BLaER1 (cell line): ENCODE measurements around the gene MILR1.
"Not testable (repeated sequence)": the region's sequence is repeated elsewhere in the genome, so short reads cannot be mapped to it uniquely, and the experiment has no call there.

Experiments used
- H3K27ac ChIP-seq: shearing (Covaris generic); formaldehyde crosslinking; 2 replicates; pipeline ENCODE4 v1.8.1; 2022
- H3K27me3 ChIP-seq: shearing (Covaris generic); formaldehyde crosslinking; 2 replicates; pipeline ENCODE4 v1.8.1; 2022
- H3K36me3 ChIP-seq: shearing (Covaris generic); formaldehyde crosslinking; 2 replicates; pipeline ENCODE4 v1.8.1; 2022
- H3K4me1 ChIP-seq: shearing (Covaris generic); formaldehyde crosslinking; 2 replicates; pipeline ENCODE4 v1.8.1; 2022
- H3K4me2 ChIP-seq: shearing (Covaris generic); formaldehyde crosslinking; 2 replicates; pipeline ENCODE4 v1.8.1; 2022
- H3K4me3 ChIP-seq: shearing (Covaris generic); formaldehyde crosslinking; 2 replicates; pipeline ENCODE4 v1.8.1; 2022
- H3K9ac ChIP-seq: shearing (Covaris generic); formaldehyde crosslinking; 2 replicates; pipeline ENCODE4 v1.8.1; 2022
- H3K9me3 ChIP-seq: shearing (Covaris generic); formaldehyde crosslinking; 2 replicates; pipeline ENCODE4 v1.8.1; 2022
- H4K20me1 ChIP-seq: shearing (Covaris generic); formaldehyde crosslinking; 2 replicates; pipeline ENCODE4 v1.8.1; 2022
- Cebpa-rat ChIP-seq: shearing (Covaris generic); IDR thresholded peaks from 2 replicates; pipeline ENCODE4 v1.8.1; 2022

MILR1 gene

DNA sequence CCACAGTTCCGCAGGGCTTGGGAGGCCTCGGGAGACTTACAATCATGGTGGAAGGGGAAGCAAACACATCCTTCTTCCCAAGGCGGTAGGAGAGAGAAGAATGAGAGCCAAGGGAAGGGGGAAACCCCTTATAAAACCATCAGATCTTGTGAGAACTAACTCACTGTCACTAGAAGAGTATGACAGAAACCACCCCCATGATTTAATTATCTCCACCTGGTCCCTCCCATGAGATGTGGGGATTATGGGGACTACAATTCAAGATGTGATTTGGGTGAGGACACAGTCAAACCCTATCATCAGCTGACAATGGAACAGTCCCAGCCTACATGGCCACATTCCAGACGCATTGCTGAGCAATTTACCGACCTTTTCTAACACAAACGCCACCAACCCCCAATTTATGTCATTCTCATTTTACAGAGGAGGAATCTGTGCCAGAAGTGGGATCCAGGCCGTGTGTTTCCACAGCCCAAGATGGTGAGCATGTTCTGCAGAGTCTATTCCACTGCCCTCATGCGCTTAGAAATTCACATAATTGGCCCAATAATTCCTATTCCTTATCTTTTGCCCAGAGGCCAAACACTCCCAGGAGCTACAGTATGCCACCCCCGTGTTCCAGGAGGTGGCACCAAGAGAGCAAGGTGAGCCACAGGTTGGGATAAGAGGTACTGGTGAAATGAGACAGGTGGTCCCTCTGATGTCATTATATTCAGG, 17.3 kb downstream of the MILR1 start:
- Histone ChIP-seq H3K4me2 (peak overlapping the region; percentile 24), H3K27me3 (no peaks in the 10 kb centered on the region), H3K9me3 (no peaks in the 10 kb centered on the region), H3K36me3 (peaks cover 71% of the 10 kb centered on the region), H3K4me3 (no peak overlapping the region), H4K20me1 (no peaks in the 10 kb centered on the region), H3K27ac (no peak overlapping the region), H3K4me1 (peaks cover 12% of the 10 kb centered on the region), H3K9ac (no peak overlapping the region)
- no peak for TF ChIP-seq Cebpa-rat

DNA sequence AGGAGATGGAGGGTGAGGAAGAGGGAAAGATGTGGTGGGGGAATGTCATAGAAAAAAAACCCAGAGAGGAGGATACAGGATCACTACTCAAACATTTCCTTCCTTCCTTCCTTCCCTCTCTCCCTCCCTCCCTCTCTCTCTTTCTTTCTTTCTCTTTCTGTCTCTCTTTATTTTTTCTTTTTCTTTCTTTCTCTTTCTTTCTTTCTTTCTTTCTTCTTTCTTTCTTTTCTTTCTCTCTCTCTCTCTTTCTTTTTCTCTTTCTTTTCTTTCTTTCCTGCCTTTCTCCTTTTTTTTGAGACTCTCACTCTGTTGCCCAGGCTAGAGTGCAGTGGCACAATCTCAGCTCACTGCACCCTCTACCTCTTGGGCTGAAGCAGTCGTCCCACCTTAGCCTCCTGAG, 17.9 kb downstream of the MILR1 start:
- H4K20me1 ChIP-seq, H3K9ac ChIP-seq, H3K27me3 ChIP-seq, H3K4me3 ChIP-seq, H3K27ac ChIP-seq, H3K9me3 ChIP-seq: not testable (repeated sequence)
- Histone ChIP-seq H3K36me3 (peaks cover 76% of the 10 kb centered on the region), H3K4me2 (peak overlapping the region; percentile 24), H3K4me1 (peaks cover 12% of the 10 kb centered on the region)

DNA sequence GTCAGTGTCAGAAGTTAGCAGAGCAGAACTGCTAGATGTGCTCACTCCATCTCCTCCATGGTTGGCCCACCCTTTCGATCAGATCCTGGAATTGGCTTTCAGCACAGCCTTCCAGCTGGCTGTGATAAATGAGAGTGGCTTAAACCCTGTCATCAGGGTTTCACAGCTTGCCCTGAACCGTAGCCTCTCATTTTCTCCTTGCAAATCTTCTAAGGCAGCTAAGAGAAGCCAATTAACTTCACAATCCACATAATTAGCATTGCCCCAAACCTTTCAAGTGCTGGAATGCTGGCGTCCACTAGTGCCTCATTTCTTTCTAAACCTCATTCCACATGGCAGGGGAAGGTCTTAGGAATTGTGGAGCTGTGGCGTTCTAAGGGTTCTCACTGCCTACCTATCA, 21.7 kb downstream of the MILR1 start:
- Histone ChIP-seq H3K27ac (no peak overlapping the region), H3K27me3 (no peaks in the 10 kb centered on the region), H3K4me1 (peaks cover 12% of the 10 kb centered on the region), H3K4me3 (no peak overlapping the region), H4K20me1 (no peaks in the 10 kb centered on the region), H3K9ac (no peak overlapping the region), H3K36me3 (peaks cover 82% of the 10 kb centered on the region), H3K9me3 (no peaks in the 10 kb centered on the region), H3K4me2 (no peak overlapping the region)
- no peak for TF ChIP-seq Cebpa-rat

DNA sequence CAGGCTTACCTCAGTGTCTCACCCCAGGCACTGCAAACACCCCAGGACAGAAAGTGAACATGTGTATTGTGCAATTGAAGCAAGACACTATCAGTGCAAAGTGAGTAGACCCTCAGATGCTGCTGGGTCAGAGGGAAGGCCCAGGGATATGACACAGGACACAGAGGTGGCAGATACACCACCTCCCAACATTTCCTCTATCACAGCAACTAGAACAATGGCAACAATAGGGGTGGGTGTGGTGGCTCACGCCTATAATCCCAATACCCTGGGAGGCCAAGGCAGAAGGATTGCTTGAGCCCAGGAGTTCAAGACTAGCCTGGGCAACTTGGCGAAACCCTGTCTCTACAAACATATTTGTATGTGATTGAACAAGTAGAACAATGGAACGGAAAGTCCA, 22.5 kb downstream of the MILR1 start:
- Histone ChIP-seq H3K36me3 (peaks cover 82% of the 10 kb centered on the region), H3K27ac (no peak overlapping the region), H3K9ac (no peak overlapping the region), H3K9me3 (no peaks in the 10 kb centered on the region), H4K20me1 (no peaks in the 10 kb centered on the region), H3K27me3 (no peaks in the 10 kb centered on the region), H3K4me2 (no peak overlapping the region), H3K4me3 (no peak overlapping the region), H3K4me1 (peaks cover 7% of the 10 kb centered on the region)
- no peak for TF ChIP-seq Cebpa-rat

DNA sequence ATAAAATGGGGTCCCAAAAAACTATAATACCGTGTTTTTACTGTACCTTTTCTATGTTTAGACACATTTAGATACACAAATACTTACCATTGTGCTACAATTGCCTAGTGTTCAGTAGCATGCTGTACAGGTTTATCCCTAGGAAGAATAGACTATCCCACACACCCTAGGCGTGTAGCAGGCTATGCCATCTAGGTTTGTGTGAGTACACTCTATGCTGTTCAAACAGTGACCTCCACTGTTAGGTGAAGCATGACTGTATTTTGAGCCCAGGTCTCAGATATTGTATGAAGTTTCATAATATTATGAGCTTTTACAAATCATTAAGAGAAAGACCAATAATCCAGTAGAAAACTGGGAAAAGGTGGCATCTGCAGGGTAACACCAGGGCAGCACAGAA, 23.6 kb downstream of the MILR1 start:
- TF ChIP-seq Cebpa-rat = no peak
- no peak overlapping the region for H3K27ac ChIP-seq

DNA sequence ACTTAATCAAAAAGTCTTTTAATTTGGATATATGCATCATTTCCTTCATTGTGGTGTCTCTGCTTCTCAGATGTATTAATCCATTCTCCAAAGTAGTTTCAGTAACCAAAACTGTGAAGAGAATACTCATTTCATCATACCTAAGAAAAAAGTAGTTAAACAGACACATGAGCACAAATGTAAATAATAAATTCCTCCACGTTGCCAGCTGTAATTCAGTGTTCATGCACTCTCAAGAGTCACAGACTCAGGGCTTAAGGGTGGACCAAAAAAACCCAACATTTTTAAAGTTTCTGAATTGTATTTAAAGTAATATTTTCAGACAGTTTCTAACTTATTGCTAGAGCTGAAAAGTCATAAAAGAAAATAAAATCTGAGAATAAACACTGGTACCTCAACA, 28.9 kb downstream of the MILR1 start:
- Histone ChIP-seq H3K27me3 (no peaks in the 10 kb centered on the region), H3K4me1 (no peaks in the 10 kb centered on the region), H3K9ac (no peak overlapping the region), H3K9me3 (no peaks in the 10 kb centered on the region), H3K4me2 (no peak overlapping the region), H3K27ac (no peak overlapping the region), H4K20me1 (no peaks in the 10 kb centered on the region; the same call in 1 of the 2 replicates), H3K36me3 (peaks cover 83% of the 10 kb centered on the region), H3K4me3 (no peak overlapping the region)
- TF ChIP-seq Cebpa-rat = no peak

More for the DNA sequence above, 23.6 kb downstream of the MILR1 start:
- Histone ChIP-seq H3K9me3 (no peaks in the 10 kb centered on the region), H3K9ac (no peak overlapping the region), H3K27me3 (no peaks in the 10 kb centered on the region), H3K36me3 (peaks cover 77% of the 10 kb centered on the region), H3K4me3 (no peak overlapping the region), H3K4me2 (no peak overlapping the region), H3K4me1 (no peaks in the 10 kb centered on the region), H4K20me1 (no peaks in the 10 kb centered on the region)

DNA sequence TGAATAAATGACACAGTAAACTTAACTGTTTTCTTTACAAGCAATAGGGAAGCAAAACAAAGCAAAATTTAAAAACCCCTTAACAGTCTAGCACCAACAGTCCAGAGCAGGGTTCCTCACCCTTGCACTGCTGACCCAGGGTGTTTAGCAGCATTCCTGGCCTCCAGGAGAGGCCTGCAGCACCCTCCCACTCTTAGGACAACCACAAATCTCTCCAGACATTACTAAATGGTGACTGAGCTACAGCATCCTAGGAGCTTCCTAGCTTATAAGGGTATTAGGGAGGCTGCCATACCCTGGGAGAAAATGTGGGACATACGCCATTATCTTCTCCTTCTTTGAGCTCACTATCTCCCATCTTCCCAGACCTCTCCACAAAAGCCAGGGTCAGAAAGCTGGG, 32.0 kb downstream of the MILR1 start:
- Histone ChIP-seq H3K9me3 (no peaks in the 10 kb centered on the region), H3K27me3 (no peaks in the 10 kb centered on the region), H3K27ac (no peak overlapping the region), H4K20me1 (no peaks in the 10 kb centered on the region; the same call in 1 of the 2 replicates), H3K36me3 (peaks cover 92% of the 10 kb centered on the region), H3K4me1 (no peaks in the 10 kb centered on the region), H3K4me3 (no peak overlapping the region), H3K4me2 (no peak overlapping the region), H3K9ac (no peak overlapping the region)
- no peak for TF ChIP-seq Cebpa-rat

DNA sequence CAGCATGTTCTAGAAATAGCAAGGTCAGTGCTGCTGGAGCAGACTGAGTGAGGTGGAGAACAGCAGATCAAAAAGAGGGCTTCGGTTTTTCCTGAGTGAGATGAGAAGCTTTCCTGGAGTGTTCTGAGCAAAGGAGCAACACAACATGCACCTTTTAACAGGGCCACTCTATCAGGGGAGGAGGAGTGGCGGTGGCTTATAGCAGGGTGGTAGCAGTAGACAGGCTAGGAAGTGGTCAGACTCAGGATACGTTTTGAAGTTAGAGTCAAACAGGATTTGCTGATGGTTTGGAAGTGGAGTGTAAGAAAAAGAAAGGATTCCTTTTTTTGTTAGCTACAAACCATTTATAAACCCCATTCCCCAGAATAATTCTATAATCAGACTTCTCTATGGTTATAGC, 35.5 kb downstream of the MILR1 start:
- Histone ChIP-seq H3K27me3 (no peaks in the 10 kb centered on the region), H3K4me2 (no peak overlapping the region), H3K27ac (no peak overlapping the region), H3K36me3 (peaks cover 94% of the 10 kb centered on the region), H4K20me1 (no peaks in the 10 kb centered on the region; the same call in 1 of the 2 replicates), H3K9ac (no peak overlapping the region), H3K4me1 (no peaks in the 10 kb centered on the region), H3K4me3 (no peak overlapping the region), H3K9me3 (no peaks in the 10 kb centered on the region)
- no peak for TF ChIP-seq Cebpa-rat

DNA sequence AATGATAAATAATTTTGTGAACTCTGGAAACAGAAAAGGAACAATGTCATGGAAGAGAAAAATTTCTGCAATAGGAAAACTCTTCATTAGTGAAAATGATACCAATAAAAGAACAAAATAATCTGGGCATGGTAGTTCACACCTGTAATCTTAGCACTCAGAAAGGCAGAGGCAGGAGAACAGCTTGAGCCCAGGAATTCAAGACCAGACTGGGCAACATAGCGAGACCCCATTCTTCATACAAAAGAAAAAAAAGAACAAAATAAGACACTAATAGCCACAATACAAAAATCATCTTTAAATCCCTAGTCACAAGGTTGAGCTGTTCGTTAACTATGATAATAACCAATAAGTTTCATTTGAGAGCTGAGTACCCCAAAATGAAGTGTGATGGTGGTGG, 39.4 kb downstream of the MILR1 start:
- Histone ChIP-seq H3K9ac (no peak overlapping the region), H4K20me1 (peaks cover 21% of the 10 kb centered on the region; the same call in 1 of the 2 replicates), H3K9me3 (no peaks in the 10 kb centered on the region), H3K27me3 (no peaks in the 10 kb centered on the region), H3K4me3 (no peak overlapping the region), H3K4me2 (no peak overlapping the region), H3K36me3 (peaks cover 95% of the 10 kb centered on the region), H3K27ac (no peak overlapping the region), H3K4me1 (peaks cover 5% of the 10 kb centered on the region; the same call in 1 of the 2 replicates)
- no peak for TF ChIP-seq Cebpa-rat

DNA sequence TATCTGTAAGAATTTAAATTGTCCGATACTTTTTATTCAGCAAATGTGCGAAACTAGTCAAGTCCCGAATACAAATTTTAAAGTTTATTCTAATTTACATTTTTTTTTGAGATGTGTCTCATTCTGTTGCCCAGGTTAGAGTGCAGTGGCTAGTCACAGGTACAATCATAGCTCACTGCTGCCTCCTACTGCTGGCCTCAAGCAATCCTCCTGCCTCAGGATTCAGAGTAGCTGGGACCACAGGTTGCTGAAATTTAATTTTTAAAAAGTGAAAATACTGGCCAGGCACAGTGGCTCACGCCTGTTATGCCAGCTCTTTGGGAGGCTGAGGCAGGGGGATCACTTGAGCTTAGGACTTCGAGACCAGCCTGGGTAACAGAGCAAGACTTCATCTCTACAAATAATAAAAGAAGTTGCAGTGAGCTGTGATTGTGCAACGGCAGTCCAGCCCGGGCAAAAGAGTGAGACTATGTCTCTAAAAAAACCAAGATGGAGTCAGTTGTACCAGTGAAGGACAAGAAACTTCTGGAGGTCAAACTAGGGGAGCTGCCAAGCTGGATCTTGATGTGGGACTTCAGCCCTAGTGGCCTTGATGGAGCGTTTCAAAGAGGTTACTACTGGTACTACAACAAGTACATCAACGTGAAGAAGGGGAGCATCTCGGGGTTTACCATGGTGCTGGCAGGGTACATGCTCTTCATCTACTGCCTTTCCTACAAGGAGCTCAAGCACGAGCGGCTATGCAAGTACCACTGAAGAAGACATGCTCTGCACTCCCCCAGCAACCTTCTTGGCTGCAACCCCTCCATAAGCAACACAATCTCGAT, 42.3 kb downstream of the MILR1 start:
- H3K4me2 ChIP-seq = no peak overlapping the region
- H3K4me3 ChIP-seq = no peak overlapping the region
- H4K20me1 ChIP-seq = peaks cover 51% of the 10 kb centered on the region
- H3K9ac ChIP-seq = no peak overlapping the region
- H3K27ac ChIP-seq = no peak overlapping the region
- peaks cover 71% of the 10 kb centered on the region for H3K36me3 ChIP-seq
- H3K27me3 ChIP-seq = no peaks in the 10 kb centered on the region
- H3K4me1 ChIP-seq = peaks cover 32% of the 10 kb centered on the region
- TF ChIP-seq Cebpa-rat = 0 out of 2 replicates have a peak, but pooled peaks have one; percentile 44
- H3K9me3 ChIP-seq = no peaks in the 10 kb centered on the region
